AG04450 (cell line): ENCODE measurements around the gene SAP30BP. TPM values are rescaled to one million over a fixed set of nuclear protein-coding genes. Genes with fewer than 3 reads are reported as not detected.

Experiments used
- CTCF ChIA-PET: fragments of 300-600, 350-600 bp; formaldehyde crosslinking; extraction: SDS; loops from one replicate; lab custom pipeline; 2022; ENCODE audit warnings: antibody characterized with exemption, inconsistent platforms; lab: Charles Lee
- POLR2A ChIA-PET: fragments of 350-600 bp; formaldehyde crosslinking; extraction: SDS; loops from one replicate; lab custom pipeline; 2021; ENCODE audit warnings: antibody characterized with exemption, inconsistent platforms; lab: Yijun Ruan, JAX
- DNase-seq: peaks from one replicate; pipeline ENCODE4 v3.0.0-alpha.2; 2011; ENCODE audit warnings: low read depth, low spot score
- H3K27ac ChIP-seq: one replicate; pipeline ENCODE4 v1.5.1; 2012; ENCODE audit warnings: low read depth, low read length, control low read depth
- H3K27me3 ChIP-seq: one replicate; pipeline ENCODE4 v1.6.0; 2012; ENCODE audit warnings: low read length; ENCODE audit not compliant: control insufficient read depth, insufficient read depth
- H3K4me3 ChIP-seq: 2 replicates; pipeline ENCODE4 v1.5.1; 2011; ENCODE audit warnings: mild to moderate bottlenecking, low read depth, low read length, control low read depth
- H3K9me3 ChIP-seq: 2 replicates; pipeline ENCODE4 v1.5.1; 2012; ENCODE audit warnings: low read length; ENCODE audit not compliant: control insufficient read depth, insufficient read depth
- CTCF ChIP-seq: IDR thresholded peaks from 2 replicates; pipeline ENCODE4 v1.5.1; 2011; ENCODE audit warnings: low read depth, low read length, control low read depth, inconsistent platforms
- polyA plus RNA-seq: library from polyadenylated mRNA; depleted of rRNA; stranded (reverse); fragments of >200 nt; gene quantifications from 2 replicates; pipeline ENCODE4 v1.2.3, GENCODE V29; 2011

SAP30BP gene
- polyA plus RNA-seq, 1 experiment = 75.4 TPM

GRCh38 chr17:75691371-75691791 is 24.2 kb downstream of the SAP30BP start:
- CTCF ChIA-PET = interaction anchor here (2.0 kb wide), 1 partner anchor 56 kb away, joined by 6 read pairs; no protein-coding TSS in a partner anchor
- Histone ChIP-seq H3K4me3 (no peak overlapping the region), H3K9me3 (no peaks in the 10 kb centered on the region), H3K27me3 (no peaks in the 10 kb centered on the region), H3K27ac (peak overlapping the region; percentile 21)
- DNase-seq = no peak
- TF ChIP-seq CTCF = no peak
- POLR2A ChIA-PET = no interaction called here

- ChIA-PET CTCF (interaction anchor here (1.2 to 3.1 kb wide), 3 partner anchors 36 to 59 kb away, joined by 3 to 11 read pairs (median 8); partner anchors contain the start of gene SMIM5), POLR2A (no interaction called here)
- H3K4me3 ChIP-seq = no peak overlapping the region
- TF ChIP-seq CTCF = no peak
- no peak for DNase-seq
- H3K9me3 ChIP-seq = no peaks in the 10 kb centered on the region
- H3K27ac ChIP-seq = no peak overlapping the region
- no peaks in the 10 kb centered on the region for H3K27me3 ChIP-seq
Measured at GRCh38 chr17:75691801-75692626, 24.9 kb downstream of the SAP30BP start.

DNA sequence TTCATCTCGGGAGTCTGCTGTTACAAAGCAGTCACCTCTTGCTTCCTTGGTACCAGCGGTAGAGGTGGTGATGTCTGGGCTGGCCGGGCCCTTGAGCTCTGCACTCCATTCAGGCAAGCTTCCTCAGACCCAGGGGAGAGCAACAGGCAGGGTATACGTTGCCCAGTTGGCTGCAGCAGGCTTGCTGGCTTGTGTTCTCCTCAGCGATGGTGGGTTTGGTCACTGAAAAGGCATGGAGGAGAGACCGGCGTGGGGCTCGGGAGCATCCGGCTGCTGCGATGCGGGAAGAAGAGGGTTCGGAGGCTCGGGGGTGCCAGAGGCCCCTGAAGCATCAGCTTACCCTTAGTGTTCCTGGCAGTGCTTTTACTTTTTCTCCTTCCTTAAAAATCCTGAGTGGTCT is 25.8 kb downstream of the SAP30BP start:
- POLR2A ChIA-PET = no interaction called here
- CTCF ChIA-PET = interaction anchor here (1.2 to 3.1 kb wide), 3 partner anchors 37 to 60 kb away, joined by 3 to 11 read pairs (median 8); partner anchors contain the start of gene SMIM5

GRCh38 chr17:75693500-75694481 is 26.7 kb downstream of the SAP30BP start:
- POLR2A ChIA-PET = interaction anchor here (0.6 kb wide), 1 partner anchor 10 kb away, joined by 3 read pairs; no protein-coding TSS in a partner anchor
- no peak for DNase-seq
- CTCF ChIA-PET = interaction anchor here (0.6 to 3.1 kb wide), 3 partner anchors 19 to 61 kb away, joined by 3 to 11 read pairs (median 3); partner anchors contain the start of gene SMIM5
- no peak for TF ChIP-seq CTCF
- no peaks in the 10 kb centered on the region; the same call in 1 of the 2 replicates for H3K9me3 ChIP-seq
- no peaks in the 10 kb centered on the region for H3K27me3 ChIP-seq
- no peak overlapping the region for H3K4me3 ChIP-seq
- peak overlapping the region; percentile 31 for H3K27ac ChIP-seq

More for the DNA sequence above, 25.8 kb downstream of the SAP30BP start:
- H3K4me3 ChIP-seq = no peak overlapping the region
- DNase-seq = no peak
- H3K9me3 ChIP-seq = no peaks in the 10 kb centered on the region; the same call in 1 of the 2 replicates
- no peaks in the 10 kb centered on the region for H3K27me3 ChIP-seq
- no peak for TF ChIP-seq CTCF
- H3K27ac ChIP-seq = no peak overlapping the region
